HG02840 (cell line): Measurements from ENCODE around the gene CD300LB.
"Not testable (repeated sequence)": the region's sequence is repeated elsewhere in the genome, so short reads cannot be mapped to it uniquely, and the experiment has no call there.

Source experiments
- ATAC-seq: cut with Tn5 transposase; IDR thresholded peaks from one replicate; pipeline ENCODE4 v1.9.1; 2021; ENCODE audit warnings: mild to moderate bottlenecking, moderate library complexity, moderate number of reproducible peaks; ENCODE audit not compliant: unreplicated experiment, low FRiP score

The CD300LB gene

GRCh38 chr17:74502861-74503260 lies 28.4 kb downstream of the CD300LB start:
- no peak for ATAC-seq

DNA sequence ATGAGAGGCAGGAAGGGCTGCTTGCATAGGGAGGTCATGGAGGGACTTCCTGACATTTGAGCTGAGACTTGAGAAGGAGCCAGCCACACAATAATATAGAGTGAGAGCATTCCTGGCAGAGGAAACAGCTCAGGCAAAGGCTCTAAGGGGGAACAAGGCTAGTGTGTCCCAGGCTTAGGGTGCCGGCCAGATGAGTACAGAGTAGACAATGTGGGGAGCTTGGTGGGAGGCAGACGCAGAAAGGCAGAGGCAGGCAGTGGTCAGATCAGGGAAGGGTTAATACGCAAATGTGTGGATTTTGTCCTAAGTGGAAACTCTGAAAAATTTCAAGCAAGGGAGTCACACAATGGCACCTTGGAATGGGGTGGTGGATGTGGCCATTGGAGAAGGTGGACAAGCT lies 31.3 kb downstream of the CD300LB start:
- no peak for ATAC-seq

DNA sequence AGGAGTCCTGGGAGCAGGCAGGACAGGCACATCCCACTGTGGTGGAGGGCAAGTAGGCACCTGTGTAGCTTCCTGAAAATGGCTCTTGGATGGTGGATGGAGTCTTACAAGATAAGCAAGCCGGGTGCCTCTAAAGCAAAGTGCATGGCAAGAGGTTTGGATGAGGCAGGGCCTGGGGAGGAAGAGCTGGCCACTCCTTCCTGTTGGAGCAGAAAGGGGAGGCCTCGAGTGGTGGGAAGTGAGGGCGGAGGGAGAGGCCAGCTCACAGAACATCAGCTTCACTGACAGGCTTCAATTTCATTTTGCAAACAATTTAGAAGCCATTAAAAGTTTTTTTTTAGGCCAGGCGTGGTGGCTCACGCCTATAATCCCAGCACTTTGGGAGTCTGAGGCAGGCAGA lies 33.8 kb downstream of the CD300LB start:
- ATAC-seq = no peak

DNA sequence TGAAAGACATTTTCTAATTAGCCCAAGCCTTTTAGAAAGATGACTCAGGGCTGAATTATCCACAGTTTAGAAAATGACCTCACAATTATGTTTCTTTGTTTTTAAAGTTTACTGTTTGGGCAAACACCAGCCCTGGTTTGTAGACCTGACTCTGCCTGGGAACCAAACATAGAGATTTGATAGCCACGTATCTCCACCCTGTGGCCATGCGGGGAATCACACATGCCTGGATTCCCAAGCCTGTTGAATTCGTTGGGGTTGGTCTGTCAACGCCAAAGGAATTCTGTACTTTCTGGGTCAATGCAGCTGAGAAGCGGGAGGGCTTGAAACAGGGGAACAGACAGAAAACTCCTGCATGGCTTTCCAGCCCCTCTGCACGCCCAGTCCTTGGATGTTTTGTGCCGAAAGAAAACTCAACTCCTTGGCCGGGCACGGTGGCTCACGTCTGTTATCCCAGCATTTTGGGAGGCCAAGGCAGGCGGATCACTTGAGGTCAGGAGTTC lies 37.9 kb downstream of the CD300LB start:
- no peak for ATAC-seq

GRCh38 chr17:74491626-74492025 lies 39.6 kb downstream of the CD300LB start:
- no peak for ATAC-seq

DNA sequence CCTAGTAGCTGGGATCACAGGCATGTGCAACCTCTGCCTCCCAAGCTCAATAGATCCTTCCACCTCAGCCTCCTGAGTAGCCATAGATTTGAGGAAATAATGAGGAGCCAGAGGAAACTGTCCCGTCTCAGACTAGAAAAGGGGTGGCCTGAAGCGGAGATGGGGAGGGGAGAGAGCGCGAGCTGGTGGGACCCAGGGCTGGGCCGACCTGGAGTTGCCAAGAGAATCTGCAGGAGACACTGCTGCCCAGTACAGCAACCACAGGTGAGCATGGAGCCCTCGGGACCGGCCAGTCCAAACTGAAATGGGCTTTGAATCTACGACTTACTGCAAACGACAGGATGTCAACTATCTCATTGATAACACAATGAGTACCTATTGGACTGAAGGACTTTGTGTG lies 40.6 kb downstream of the CD300LB start:
- ATAC-seq = no peak

DNA sequence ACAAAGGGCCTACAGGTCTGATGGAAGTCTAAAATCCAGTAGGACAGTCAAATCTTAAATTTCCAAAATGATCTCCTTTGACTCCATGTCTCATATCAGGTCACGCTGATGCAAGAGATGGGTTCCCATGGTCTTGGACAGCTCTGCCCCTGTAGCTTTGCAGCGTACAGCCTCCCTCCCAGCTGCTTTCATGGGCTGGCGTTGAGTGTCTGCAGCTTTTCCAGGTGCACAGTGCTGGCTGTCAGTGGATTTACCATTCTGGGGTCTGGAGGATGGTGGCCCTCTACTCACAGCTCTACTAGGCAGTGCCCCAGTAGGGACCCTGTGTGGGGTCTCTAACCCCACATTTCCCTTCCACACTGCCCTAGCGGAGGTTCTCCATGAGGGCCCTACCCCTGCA lies 43.0 kb downstream of the CD300LB start:
- ATAC-seq = not testable (repeated sequence)

DNA sequence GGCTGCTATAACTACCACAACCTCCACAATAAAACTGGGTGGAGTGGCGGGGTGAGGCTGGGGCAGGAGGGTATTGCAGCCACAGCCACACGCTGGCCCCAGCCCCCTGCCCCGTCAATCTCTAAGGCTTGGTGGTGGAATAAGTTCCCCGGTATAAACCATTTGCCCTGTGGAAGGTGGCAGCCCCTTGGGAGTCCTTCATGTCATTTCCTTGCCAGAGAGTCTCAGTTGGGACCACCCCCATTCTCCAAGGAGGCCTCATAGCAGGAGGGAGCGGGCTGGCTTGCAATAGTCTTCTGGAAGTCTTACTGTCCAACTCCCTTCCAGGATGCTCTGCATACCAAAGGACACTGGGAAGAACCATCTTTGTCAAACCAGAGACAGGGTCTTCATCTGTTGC lies 45.4 kb downstream of the CD300LB start:
- no peak for ATAC-seq

DNA sequence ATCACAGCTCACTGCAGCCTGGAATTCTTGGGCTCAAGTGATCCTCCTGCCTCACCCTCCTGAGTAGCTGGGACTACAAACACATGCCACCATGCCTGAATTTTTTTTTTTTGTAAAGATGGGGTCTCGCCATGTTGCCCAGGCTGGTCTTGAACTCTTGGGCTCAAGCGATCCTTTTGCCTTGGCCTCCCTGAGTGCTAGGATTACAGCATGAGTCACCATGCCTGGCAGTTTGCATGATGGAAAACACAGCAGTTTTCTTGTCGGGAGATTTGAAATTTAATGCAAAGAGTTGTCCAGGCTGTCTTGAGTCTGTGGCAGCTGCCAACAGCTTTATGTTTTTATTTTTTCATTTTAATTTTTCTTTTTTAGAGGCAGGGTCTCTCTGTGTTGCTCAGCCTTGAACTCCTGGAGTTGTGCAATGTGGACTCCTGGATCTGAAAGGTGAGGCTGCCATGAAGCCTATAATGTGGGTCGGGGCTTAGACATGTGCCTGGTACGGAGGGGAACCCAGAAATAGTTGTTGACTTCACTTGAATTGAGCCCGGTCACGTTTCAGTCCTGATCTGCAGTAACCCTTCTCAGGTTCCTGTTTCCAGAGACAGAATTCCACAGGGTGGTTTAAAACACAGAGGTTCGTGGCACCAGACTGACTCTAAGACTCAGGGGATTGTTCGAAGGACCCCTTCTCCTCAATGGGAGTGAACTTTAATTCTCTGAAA lies 46.1 kb downstream of the CD300LB start:
- no peak for ATAC-seq

DNA sequence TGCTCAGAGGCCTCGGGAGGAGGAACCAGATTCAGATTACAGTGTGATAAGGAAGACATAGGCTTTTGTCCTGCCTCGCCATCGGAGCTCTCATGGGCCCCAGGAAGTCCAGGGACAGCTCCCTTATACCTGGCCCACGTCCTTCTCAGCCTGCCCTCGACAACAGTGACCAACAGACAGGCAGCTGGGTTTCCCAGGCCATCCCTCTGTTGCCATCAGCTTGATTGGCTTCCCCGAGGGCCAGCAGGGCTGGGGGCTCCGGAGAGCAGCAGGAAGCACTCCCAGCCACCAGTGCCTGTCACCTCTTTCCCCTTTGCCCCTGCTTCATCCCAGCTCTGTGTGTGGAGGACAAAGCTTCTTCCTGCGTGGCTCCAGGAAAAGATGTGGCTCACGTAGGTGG lies 47.2 kb downstream of the CD300LB start:
- no peak for ATAC-seq

GRCh38 chr17:74481621-74482020 lies 49.7 kb downstream of the CD300LB start:
- no peak for ATAC-seq

DNA sequence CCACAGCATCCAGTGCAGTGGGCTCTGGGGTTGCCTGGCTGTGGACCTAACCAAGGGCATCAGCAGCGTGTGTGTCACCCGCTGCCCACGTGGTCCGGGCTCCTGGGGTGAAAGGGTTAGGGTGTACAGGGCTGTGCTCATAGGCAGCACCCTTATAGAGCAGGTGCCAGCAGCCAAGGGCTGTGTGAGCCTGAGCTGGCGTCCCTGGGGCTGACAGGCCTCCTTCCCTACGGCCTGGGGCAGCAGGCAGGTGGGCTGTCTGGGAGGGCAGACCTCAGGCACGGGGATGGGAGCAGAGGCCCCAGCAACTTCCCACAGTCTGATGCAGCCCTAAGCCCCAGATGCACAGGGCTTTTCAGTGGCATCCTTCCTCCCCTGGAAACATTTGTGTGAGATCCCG lies 51.0 kb downstream of the CD300LB start:
- no peak for ATAC-seq

GRCh38 chr17:74478420-74479100 lies 52.7 kb downstream of the CD300LB start:
- no peak for ATAC-seq

DNA sequence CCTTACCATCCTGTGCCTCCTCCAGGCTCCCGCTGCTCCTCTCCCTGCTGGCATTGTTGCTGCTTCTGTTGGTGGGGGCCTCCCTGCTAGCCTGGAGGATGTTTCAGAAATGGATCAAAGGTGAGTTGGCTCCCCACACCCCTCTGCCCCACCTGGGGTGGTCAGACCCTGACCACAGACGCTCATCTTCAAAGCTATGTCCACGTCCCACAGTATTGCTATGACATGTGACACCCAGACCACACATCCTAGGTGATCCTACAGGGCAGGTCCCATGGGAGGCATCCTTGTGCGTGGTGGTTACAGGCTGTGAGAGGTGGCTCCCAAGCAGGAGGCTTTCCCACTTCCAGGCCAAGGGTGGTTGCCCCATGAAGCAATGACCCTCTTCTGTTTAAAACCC lies 53.9 kb downstream of the CD300LB start:
- ATAC-seq = no peak

- ATAC-seq = no peak
Measured at GRCh38 chr17:74475189-74475588, 56.1 kb downstream of the CD300LB start.

- ATAC-seq = no peak
Measured at GRCh38 chr17:74474043-74474792, 57.1 kb downstream of the CD300LB start.

DNA sequence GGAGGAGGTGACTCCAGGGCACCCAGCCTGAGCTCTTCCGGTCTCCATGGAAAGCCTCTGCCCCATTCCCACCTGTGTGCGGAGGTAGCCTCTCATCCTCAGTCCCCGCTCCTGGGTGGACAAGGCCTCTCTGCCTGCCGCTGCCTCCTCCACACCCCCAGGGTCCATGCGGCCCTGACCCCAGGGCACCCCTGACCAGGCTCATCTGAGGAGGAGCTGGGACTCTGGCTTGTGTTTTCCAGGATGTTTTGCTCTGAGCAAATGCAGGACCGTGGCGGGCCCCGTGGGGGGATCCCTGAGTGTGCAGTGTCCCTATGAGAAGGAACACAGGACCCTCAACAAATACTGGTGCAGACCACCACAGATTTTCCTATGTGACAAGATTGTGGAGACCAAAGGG lies 58.0 kb downstream of the CD300LB start:
- no peak for ATAC-seq

DNA sequence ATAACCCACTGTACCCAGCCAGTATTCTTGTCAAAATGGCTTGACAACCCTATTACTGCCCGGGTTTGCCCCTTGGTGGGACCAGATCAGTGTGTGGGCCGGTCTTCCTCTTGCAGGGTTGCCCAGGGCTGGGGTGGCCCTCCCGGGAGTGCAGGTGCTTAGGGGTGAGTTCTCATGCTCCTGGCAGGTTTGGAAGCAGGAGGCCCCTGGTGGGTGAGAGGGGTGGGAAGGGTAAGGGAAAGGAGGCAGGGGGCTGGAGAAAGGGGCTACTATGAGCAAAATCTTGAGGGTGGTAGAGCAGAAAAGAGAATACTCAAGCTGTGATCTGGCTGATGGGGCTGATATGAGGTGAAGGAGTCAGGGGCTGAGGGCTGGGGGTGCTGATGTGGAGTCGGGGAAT lies 58.4 kb downstream of the CD300LB start:
- ATAC-seq = no peak

DNA sequence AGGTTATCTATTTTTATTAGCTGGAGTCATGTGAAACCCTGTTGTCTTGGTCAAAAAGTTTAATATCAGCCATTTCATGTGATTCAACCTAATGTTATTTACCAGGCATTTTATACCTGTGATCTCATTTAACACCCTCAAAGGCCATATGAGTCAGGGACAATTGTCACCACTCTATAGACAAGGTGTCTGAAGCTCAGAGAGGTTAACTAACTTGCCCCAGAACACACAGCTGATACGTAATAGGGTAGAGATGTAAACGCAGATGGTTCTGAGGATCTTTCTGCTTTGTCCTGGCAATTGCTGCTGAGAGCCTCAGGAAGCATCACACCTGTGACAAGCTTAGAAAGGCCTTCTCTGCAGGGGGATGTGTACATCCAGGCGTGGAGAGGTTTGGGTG lies 59.9 kb downstream of the CD300LB start:
- no peak for ATAC-seq
